MCF 10A (cell line): Measurements from ENCODE around the gene LTBP2. TPM values are rescaled to one million over a fixed set of nuclear protein-coding genes. Genes with fewer than 3 reads are reported as not detected.

Experiments used
- BruUV-seq: library from RNA; stranded (reverse); fragments of 400-500 nt; replicated peaks from 2 replicates; lab custom pipeline; 2021; lab: Mats Ljungman, UMichigan
- CTCF ChIA-PET: fragments of 300-600 bp; sonication (Branson Sonifier 250); formaldehyde crosslinking; extraction: SDS; loops from one replicate; lab custom pipeline; 2021; ENCODE audit warnings: antibody characterized with exemption, inconsistent platforms; lab: Yijun Ruan, JAX
- POLR2A ChIA-PET: fragments of 300-600, 350-650 bp; sonication (Branson Sonifier 250); formaldehyde crosslinking; extraction: SDS; loops from one replicate; lab custom pipeline; 2020; ENCODE audit warnings: antibody characterized with exemption, inconsistent platforms; lab: Yijun Ruan, JAX
- DNase-seq: peaks from one replicate; pipeline ENCODE4 v3.0.0-alpha.2; 2018; ENCODE audit not compliant: unreplicated experiment
- H3K27ac Mint-ChIP-seq: one replicate; pipeline ENCODE4 v1.8.0; 2022; ENCODE audit warnings: mild to moderate bottlenecking, low read depth, mixed read lengths; ENCODE audit not compliant: unreplicated experiment
- H3K27me3 Mint-ChIP-seq: one replicate; pipeline ENCODE4 v1.8.0; 2022; ENCODE audit warnings: mixed read lengths; ENCODE audit not compliant: insufficient read depth, unreplicated experiment
- H3K36me3 Mint-ChIP-seq: one replicate; pipeline ENCODE4 v1.8.0; 2022; ENCODE audit warnings: mild to moderate bottlenecking, moderate library complexity, mixed read lengths; ENCODE audit not compliant: insufficient read depth, unreplicated experiment
- H3K4me1 Mint-ChIP-seq: one replicate; pipeline ENCODE4 v1.8.0; 2022; ENCODE audit warnings: mixed read lengths; ENCODE audit not compliant: insufficient read depth, unreplicated experiment
- H3K4me3 Mint-ChIP-seq: one replicate; pipeline ENCODE4 v1.8.0; 2022; ENCODE audit warnings: mild to moderate bottlenecking, moderate library complexity, mixed read lengths; ENCODE audit not compliant: unreplicated experiment
- H3K9me3 Mint-ChIP-seq: one replicate; pipeline ENCODE4 v1.8.0; 2022; ENCODE audit warnings: mixed read lengths; ENCODE audit not compliant: unreplicated experiment
- intact Hi-C: fragments of 100-400 bp; cut with micrococcal nuclease; formaldehyde crosslinking; loops from 2 replicates; pipeline ENCODE4 v1.14.1; 2022
- total RNA-seq: library from RNA; stranded (reverse); gene quantifications from 2 replicates; pipeline ENCODE4 v1.2.3, GENCODE V29; 2022
- TF ChIP-seq, protein P1 (sequence below): fragments of 200-600 bp; IDR thresholded peaks from one replicate; pipeline ENCODE4 v1.8.0; 2022; ENCODE audit warnings: antibody characterized with exemption, mild to moderate bottlenecking; ENCODE audit not compliant: unreplicated experiment

LTBP2 gene
- total RNA-seq, 1 experiment from 2014 or later = 16.8 TPM

- POLR2A ChIA-PET = no interaction called here
- BruUV-seq = no TSS peak
Measured at GRCh38 chr14:74543771-74544438, 68.1 kb downstream of the LTBP2 start.

DNA sequence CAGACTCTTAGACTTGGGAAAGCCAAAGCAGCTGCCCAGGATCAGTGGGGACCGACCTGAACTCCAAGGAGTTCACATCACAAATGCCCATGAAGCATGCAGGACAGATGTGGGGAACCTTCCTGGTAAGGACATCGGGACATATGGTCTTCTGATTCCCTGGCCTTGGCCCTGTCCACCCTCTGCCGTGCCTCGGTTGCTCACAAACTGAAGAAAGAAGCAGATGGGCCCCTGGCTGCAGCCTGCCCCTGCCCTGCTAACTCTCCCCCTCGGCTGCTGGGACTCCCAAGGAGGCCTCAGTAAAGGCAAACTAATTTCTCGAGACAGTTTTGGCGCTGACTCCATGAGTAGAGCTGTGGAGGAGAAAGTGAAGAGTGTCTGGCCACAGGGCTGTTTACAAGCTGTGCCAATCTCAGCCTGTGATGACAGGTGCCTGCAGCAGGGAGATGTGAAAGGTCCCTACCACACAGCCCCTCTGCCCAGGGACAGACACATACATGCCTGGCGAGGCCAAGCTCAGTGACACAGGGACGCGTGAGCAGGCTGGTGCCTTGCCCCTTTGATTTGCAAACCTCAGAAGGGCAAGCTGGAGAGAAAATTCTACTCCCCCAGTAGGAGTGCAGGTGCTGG is 69.9 kb downstream of the LTBP2 start:
- Mint-ChIP-seq H3K36me3 (peaks cover 6% of the 10 kb centered on the region), H3K4me3 (no peak overlapping the region), H3K4me1 (peaks cover 4% of the 10 kb centered on the region), H3K9me3 (no peaks in the 10 kb centered on the region), H3K27ac (no peak overlapping the region), H3K27me3 (no peaks in the 10 kb centered on the region)
- ChIA-PET POLR2A (no interaction called here), CTCF (interaction anchor here (1.7 kb wide), 1 partner anchor 31 kb away, joined by 6 read pairs; no protein-coding TSS in a partner anchor)
- intact Hi-C loops = no loop called here
- no peak for DNase-seq
- BruUV-seq = no TSS peak
- TF ChIP-seq, protein P1, sequence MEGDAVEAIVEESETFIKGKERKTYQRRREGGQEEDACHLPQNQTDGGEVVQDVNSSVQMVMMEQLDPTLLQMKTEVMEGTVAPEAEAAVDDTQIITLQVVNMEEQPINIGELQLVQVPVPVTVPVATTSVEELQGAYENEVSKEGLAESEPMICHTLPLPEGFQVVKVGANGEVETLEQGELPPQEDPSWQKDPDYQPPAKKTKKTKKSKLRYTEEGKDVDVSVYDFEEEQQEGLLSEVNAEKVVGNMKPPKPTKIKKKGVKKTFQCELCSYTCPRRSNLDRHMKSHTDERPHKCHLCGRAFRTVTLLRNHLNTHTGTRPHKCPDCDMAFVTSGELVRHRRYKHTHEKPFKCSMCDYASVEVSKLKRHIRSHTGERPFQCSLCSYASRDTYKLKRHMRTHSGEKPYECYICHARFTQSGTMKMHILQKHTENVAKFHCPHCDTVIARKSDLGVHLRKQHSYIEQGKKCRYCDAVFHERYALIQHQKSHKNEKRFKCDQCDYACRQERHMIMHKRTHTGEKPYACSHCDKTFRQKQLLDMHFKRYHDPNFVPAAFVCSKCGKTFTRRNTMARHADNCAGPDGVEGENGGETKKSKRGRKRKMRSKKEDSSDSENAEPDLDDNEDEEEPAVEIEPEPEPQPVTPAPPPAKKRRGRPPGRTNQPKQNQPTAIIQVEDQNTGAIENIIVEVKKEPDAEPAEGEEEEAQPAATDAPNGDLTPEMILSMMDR = no peak

More at GRCh38 chr14:74543771-74544438, 68.1 kb downstream of the LTBP2 start:
- CTCF ChIA-PET = interaction anchor here (1.3 kb wide), 1 partner anchor 42 kb away, joined by 4 read pairs; no protein-coding TSS in a partner anchor
- H3K4me3 Mint-ChIP-seq = no peak overlapping the region
- H3K9me3 Mint-ChIP-seq = no peaks in the 10 kb centered on the region
- TF ChIP-seq, protein P1 = no peak
- intact Hi-C loops = no loop called here
- no peak overlapping the region for H3K27ac Mint-ChIP-seq
- H3K27me3 Mint-ChIP-seq = no peaks in the 10 kb centered on the region
- peaks cover 4% of the 10 kb centered on the region for H3K36me3 Mint-ChIP-seq
- no peak for DNase-seq
- peaks cover 16% of the 10 kb centered on the region for H3K4me1 Mint-ChIP-seq

- POLR2A ChIA-PET = no interaction called here
Measured at GRCh38 chr14:74541225-74541624, 70.8 kb downstream of the LTBP2 start.

DNA sequence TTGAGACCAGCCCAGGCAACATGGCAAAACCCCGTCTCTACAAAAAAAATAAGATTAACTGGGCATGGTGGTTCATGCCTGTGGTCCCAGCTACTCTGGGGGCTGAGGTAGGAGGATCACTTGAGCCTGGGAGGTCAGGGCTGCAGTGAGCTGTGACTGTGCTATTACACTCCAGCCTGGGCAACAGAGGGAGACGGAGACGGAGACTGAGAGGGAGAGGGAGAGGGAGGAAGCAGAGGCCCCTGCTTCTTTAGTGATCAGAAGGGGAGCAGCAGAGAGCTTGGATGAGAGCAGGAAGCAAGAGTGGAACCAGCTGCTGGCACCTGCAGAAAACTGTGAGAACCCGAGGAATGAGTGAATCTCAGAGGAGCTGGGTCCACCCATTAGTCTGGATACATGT is 72.5 kb downstream of the LTBP2 start:
- ChIA-PET POLR2A (no interaction called here), CTCF (interaction anchor here (0.6 to 2.3 kb wide), 2 partner anchors 10 to 543 kb away, joined by 3 to 5 read pairs; no protein-coding TSS in a partner anchor)
- no peaks in the 10 kb centered on the region for H3K27me3 Mint-ChIP-seq
- intact Hi-C loops = no loop called here
- H3K27ac Mint-ChIP-seq = no peak overlapping the region
- H3K36me3 Mint-ChIP-seq = peaks cover 8% of the 10 kb centered on the region
- H3K9me3 Mint-ChIP-seq = no peaks in the 10 kb centered on the region
- TF ChIP-seq, protein P1 = no peak
- H3K4me3 Mint-ChIP-seq = no peak overlapping the region
- no peaks in the 10 kb centered on the region for H3K4me1 Mint-ChIP-seq
- no peak for DNase-seq
- BruUV-seq = no TSS peak

More at GRCh38 chr14:74541225-74541624, 70.8 kb downstream of the LTBP2 start:
- no peak overlapping the region for H3K27ac Mint-ChIP-seq
- no peak overlapping the region for H3K4me3 Mint-ChIP-seq
- H3K9me3 Mint-ChIP-seq = no peaks in the 10 kb centered on the region
- H3K36me3 Mint-ChIP-seq = peaks cover 8% of the 10 kb centered on the region
- TF ChIP-seq, protein P1 = no peak
- no peak for DNase-seq
- no TSS peak for BruUV-seq
- no peaks in the 10 kb centered on the region for H3K27me3 Mint-ChIP-seq
- CTCF ChIA-PET = interaction anchor here (0.6 to 2.3 kb wide), 3 partner anchors 11 to 517 kb away, joined by 3 to 5 read pairs (median 3); partner anchors contain the start of gene LTBP2
- intact Hi-C loops = no loop called here
- peaks cover 1% of the 10 kb centered on the region for H3K4me1 Mint-ChIP-seq
